ENCODE data around the gene RPH3AL.

RPH3AL gene

DNA sequence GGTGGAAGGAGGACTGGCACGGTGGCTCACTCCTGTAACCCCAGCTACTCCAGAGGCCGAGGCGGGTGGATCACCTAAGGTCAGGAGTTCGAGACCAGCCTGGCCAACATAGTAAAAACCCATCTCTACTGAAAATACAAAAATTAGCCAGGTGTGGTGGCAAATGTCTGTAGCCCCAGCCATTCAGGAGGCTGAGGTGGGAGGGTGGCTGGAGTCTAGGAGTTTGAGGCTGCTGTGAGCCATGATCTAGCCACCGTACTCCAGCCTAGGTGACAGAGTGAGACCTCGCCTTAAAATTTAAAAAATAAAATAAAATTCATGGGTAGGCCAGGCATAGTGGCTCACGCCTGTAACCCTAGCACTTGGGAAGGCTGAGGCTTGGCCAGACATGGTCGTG lies 1.2 kb upstream of the RPH3AL start:
- in situ Hi-C loops (cut with MboI; ENCODE audit: low sequenced_read_pairs): no loop called here

- in situ Hi-C loops (cut with MboI; ENCODE audit: low sequenced_read_pairs): no loop called here
Measured at GRCh38 chr17:353213-353837, 718 bp upstream of the RPH3AL start.

DNA sequence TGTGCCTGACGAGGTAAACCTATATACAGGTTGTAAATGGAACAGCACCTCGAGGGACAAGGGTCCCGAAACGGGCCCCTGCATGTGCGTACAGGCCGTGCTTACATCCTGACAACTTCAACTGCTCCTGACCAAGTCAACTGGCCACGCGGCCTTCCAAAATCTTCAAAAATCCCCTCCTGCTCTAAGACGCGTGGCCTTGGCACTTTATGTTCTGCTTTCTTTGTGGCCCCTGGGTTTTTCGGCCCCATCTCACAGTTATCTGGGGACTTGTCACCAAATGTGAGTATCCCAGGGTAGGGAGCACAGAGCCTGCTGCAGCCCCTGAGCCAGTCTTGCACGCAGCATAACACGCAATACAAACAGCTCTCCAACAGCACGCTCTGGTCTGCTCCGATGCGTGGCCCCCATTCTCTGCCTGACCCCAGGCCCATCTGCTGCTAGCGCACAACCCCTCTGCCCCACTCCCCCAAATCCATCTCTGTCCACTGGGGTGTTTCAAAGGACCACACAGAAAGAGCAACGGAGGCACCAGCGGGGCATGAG lies 659 bp downstream of the RPH3AL start:
- in situ Hi-C loops (cut with MboI; ENCODE audit: low sequenced_read_pairs): no loop called here

DNA sequence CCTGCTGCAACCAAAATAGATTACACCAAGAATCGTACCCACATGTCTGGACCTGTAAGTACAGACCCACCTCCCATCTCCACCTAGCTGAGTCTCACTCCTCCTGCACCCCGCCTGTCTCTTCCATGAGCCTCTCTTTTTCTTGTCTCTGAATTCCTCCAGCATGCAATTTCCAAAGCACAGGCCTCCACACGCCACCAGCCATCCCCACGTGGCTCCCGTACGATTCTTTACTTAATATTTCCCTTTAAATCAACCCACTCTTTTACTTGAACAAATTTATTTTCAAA lies 1.2 kb downstream of the RPH3AL start:
- in situ Hi-C loops (cut with MboI; ENCODE audit: low sequenced_read_pairs): no loop called here

DNA sequence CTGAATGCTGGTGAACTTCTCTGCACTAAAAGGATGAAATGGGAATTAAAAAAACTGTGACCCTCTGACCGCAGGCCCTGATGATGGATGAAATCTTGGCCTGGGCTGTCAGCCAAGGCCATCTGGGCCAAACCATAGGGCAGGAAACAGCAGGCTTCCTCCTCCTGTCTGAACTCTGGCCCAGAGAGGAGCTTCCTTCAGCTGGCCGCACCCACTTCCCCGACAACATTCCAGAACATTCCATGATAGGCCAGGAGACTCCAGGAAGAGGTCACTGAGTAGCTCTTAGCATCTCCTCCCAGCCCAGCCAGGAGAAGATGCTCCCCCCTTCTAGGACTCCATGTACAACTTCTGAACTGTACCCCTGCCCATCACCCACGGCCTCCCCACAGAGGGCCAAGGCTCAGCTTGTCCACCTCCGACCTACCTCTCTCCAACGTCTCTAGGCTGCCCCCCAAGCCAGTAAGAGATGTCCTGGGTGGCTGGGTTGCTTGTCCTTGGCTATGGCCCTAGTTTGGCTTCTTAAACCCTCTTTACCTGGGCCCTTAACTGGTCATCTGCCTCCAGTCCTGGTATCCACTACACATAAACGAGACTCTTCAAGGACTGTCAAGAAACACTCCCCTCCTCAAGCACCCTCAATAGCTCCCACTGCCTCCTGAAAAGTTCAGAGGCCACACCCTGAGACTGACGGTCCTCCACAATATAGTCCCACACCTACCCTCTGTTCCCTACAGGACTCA lies 1.7 kb downstream of the RPH3AL start:
- in situ Hi-C loops (cut with MboI; ENCODE audit: low sequenced_read_pairs): no loop called here

GRCh38 chr17:349666-350065 lies 2.9 kb downstream of the RPH3AL start:
- in situ Hi-C loops (cut with MboI; ENCODE audit: low sequenced_read_pairs): no loop called here

GRCh38 chr17:348692-349425 lies 3.7 kb downstream of the RPH3AL start:
- in situ Hi-C loops (cut with MboI; ENCODE audit: low sequenced_read_pairs): no loop called here

- in situ Hi-C loops (cut with MboI; ENCODE audit: low sequenced_read_pairs): no loop called here
Measured at GRCh38 chr17:348012-348411, 4.6 kb downstream of the RPH3AL start.

- in situ Hi-C loops (cut with MboI; ENCODE audit: low sequenced_read_pairs): no loop called here
Measured at GRCh38 chr17:347309-347899, 5.2 kb downstream of the RPH3AL start.

DNA sequence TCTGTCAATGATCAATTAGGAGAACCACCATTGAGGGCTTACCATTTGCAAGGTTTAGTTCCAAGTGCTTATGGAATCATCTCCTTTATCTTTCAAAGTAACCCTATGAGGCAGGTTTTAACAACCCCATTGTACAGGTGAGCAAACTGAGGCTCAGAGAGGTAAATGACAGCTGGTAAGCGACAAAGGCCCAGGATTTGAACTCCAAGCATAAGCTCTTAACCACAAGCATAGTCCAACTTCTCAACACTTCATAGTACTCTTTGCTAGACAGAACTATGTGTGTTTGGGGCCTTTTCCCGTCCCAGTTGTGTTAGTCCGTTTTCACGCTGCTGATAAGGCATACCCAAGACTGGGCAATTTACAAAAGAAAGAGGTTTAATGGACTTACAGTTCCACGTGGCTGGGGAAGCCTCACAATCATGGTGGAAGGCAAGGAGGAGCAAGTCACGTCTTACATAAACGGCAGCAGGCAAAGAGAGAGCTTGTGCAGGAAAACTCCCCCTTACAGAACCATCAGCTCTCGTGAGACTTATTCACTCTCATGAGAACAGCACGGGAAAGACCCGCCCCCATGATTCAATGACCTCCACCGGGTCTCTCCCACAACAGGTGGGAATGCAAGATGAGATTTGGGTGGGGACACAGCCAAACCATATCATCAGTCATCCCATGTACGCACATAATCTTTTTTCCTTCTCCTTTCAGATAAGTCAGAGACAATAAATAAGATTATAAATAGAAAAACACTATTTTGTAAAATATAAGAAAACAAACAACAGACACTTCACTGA lies 6.4 kb downstream of the RPH3AL start:
- in situ Hi-C loops (cut with MboI; ENCODE audit: low sequenced_read_pairs): no loop called here

DNA sequence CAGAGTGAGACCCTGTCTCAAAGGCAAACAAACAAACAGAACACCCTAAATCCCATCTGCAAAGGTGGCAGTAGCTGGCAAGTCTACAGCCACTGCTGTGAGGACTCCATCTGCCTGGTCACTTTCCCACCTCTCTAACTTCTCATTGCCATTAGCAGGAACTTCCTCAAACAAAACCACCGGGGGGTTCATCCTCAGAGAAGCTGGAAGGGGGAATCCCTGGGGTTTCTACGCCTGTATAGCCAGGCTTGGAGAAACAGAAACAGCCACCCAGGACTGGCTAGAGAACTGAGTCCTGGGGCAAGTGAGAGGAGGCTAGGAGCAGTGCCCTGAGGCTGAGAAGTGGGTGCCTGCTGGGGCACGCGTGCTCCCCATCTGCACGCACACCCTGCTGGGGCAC lies 7.3 kb downstream of the RPH3AL start:
- in situ Hi-C loops (cut with MboI; ENCODE audit: low sequenced_read_pairs): no loop called here

DNA sequence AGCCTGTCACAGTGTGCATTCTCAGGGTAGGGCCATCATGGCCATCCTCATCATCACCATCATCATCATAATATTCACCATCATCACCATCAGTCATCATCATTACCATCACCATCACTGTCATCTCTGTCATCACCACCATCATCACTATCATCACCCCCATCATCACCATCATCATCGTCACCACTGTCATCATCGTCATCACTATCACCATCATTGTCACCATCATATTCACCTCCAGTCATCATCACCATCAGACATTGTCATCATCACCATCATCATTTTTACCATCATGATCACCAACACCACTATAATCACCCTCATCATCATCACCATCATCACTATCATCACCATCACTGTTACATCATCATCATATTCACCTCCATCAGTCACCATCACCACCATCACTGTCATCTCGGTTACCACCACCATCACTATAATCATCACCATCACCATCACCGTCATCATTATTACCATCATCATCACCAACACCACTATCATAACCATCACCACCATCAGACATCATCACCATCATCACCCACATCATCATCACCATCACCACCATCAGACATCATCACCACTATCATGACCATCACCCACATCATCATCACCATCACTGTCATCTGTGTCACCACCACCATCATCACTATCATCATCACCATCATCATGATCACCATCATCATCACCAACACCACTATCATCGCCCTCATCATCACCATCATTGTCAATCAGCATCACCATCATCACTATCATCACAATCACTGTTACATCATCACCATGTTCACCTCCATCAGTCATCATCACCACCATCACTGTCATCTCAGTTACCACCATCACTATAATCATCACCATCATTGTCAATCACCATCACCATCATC lies 8.5 kb downstream of the RPH3AL start:
- in situ Hi-C loops (cut with MboI; ENCODE audit: low sequenced_read_pairs): no loop called here

GRCh38 chr17:343211-343610 lies 9.4 kb downstream of the RPH3AL start:
- in situ Hi-C loops (cut with MboI; ENCODE audit: low sequenced_read_pairs): no loop called here

- in situ Hi-C loops (cut with MboI; ENCODE audit: low sequenced_read_pairs): no loop called here
Measured at GRCh38 chr17:340074-340473, 12.5 kb downstream of the RPH3AL start.

- in situ Hi-C loops (cut with MboI; ENCODE audit: low sequenced_read_pairs): no loop called here
Measured at GRCh38 chr17:339193-340061, 13.2 kb downstream of the RPH3AL start.

DNA sequence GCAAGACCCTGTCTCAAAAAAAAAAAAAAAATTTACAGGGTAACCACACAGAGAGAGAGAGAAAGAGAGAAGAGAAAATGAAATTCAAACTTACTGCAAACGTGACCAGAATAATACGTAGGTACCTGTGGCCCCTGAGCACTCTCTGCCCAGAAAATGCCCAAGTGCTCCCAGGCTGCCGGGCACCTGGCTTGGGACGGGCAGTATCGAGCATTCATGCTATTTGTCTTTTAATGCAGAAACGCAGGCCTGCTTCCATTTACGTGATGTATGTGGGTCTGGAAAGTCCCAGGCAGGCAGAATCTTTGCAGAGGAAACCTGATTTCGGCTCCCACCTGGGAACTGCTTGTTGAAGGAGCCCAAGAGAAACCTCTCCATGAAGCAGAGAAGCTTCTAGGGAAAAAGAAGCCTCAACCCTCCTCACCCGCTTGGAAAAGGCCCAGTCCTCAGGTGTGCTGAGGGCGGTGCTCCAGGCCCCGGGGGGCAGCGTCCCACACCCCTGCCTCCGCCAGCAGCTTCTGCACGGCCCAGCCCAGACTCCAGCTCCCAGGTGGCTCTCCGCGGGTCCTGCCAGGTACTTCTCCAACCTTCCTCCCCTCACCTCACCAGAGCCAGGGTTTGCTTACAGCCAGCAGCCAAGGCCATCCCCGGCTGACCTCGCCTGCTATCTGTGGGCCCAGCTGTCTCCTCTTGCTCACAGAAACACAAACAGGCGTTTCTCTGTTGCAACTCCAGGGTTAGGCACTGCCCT lies 14.0 kb downstream of the RPH3AL start:
- in situ Hi-C loops (cut with MboI; ENCODE audit: low sequenced_read_pairs): no loop called here

GRCh38 chr17:337866-338265 lies 14.7 kb downstream of the RPH3AL start:
- in situ Hi-C loops (cut with MboI; ENCODE audit: low sequenced_read_pairs): no loop called here

DNA sequence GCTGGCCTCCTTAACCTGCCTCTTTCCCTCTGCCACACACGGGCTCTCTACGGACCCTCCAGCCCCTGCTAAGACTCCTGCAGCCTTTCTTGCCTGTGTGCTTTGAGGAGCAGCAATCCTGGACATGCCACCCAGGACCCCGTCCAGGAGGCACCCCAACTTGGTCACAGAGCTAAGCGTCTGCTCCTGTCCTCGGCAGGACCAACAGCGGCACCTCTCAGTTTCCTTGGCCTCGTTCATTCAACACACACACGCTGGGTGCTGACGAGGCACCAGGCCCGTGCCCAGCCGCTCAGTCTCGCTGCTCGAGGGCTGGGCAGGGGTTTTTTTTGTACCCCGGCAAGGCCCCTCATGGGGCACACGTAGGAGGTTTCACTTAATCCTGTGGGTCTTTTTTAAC lies 15.2 kb downstream of the RPH3AL start:
- in situ Hi-C loops (cut with MboI; ENCODE audit: low sequenced_read_pairs): no loop called here
